Measurements from ENCODE around the gene MIX23. TPM values are rescaled to one million over a fixed set of nuclear protein-coding genes. Genes with fewer than 3 reads are reported as not detected.

Gene MIX23
- total RNA-seq, 1 donor from 2014 or later, result 19.6 TPM

- no peak overlapping the region for H3K4me3 Mint-ChIP-seq (ENCODE audit: unreplicated experiment)
- no peak for TF ChIP-seq CTCF (IDR thresholded peaks at IDR 0.05)
- no peaks in the 10 kb centered on the region for H3K4me1 Mint-ChIP-seq (ENCODE audit: low read depth)
- H3K9me3 Mint-ChIP-seq (ENCODE audit: low read depth), result no peaks in the 10 kb centered on the region
- DNase-seq (ENCODE audit: low spot score), result no peak
- H3K36me3 Mint-ChIP-seq (ENCODE audit: low read depth), result peaks cover 4% of the 10 kb centered on the region
- H3K27me3 Mint-ChIP-seq (ENCODE audit: low read depth), result no peaks in the 10 kb centered on the region
- no peak overlapping the region for H3K27ac Mint-ChIP-seq (ENCODE audit: unreplicated experiment)
Observed at GRCh38 chr3:122403489-122403888, 20.5 kb upstream of the MIX23 start.

- no peaks in the 10 kb centered on the region for H3K9me3 Mint-ChIP-seq (ENCODE audit: low read depth)
- no peak overlapping the region for H3K27ac Mint-ChIP-seq (ENCODE audit: unreplicated experiment)
- H3K36me3 Mint-ChIP-seq (ENCODE audit: low read depth), result peaks cover 3% of the 10 kb centered on the region
- no peak for DNase-seq (ENCODE audit: low spot score)
- H3K4me3 Mint-ChIP-seq (ENCODE audit: unreplicated experiment), result no peak overlapping the region
- H3K27me3 Mint-ChIP-seq (ENCODE audit: low read depth), result no peaks in the 10 kb centered on the region
- TF ChIP-seq CTCF (IDR thresholded peaks at IDR 0.05), result no peak
- peaks cover 8% of the 10 kb centered on the region for H3K4me1 Mint-ChIP-seq (ENCODE audit: low read depth)
Observed at GRCh38 chr3:122398920-122399319, 15.9 kb upstream of the MIX23 start.

- Mint-ChIP-seq H3K27me3 (ENCODE audit: low read depth) (no peaks in the 10 kb centered on the region), H3K27ac (ENCODE audit: unreplicated experiment) (no peak overlapping the region), H3K4me3 (ENCODE audit: unreplicated experiment) (no peak overlapping the region), H3K9me3 (ENCODE audit: low read depth) (no peaks in the 10 kb centered on the region), H3K4me1 (ENCODE audit: low read depth) (peaks cover 13% of the 10 kb centered on the region), H3K36me3 (ENCODE audit: low read depth) (no peaks in the 10 kb centered on the region)
- DNase-seq (ENCODE audit: low spot score), result no peak
- no peak for TF ChIP-seq CTCF (IDR thresholded peaks at IDR 0.05)
Observed at GRCh38 chr3:122397201-122397600, 14.2 kb upstream of the MIX23 start.

- TF ChIP-seq CTCF (IDR thresholded peaks at IDR 0.05), result no peak
- Mint-ChIP-seq H3K4me1 (ENCODE audit: low read depth) (peaks cover 13% of the 10 kb centered on the region), H3K4me3 (ENCODE audit: unreplicated experiment) (no peak overlapping the region), H3K36me3 (ENCODE audit: low read depth) (no peaks in the 10 kb centered on the region), H3K27ac (ENCODE audit: unreplicated experiment) (no peak overlapping the region), H3K9me3 (ENCODE audit: low read depth) (no peaks in the 10 kb centered on the region), H3K27me3 (ENCODE audit: low read depth) (no peaks in the 10 kb centered on the region)
- no peak for DNase-seq (ENCODE audit: low spot score)
Observed at GRCh38 chr3:122396511-122396910, 13.5 kb upstream of the MIX23 start.

GRCh38 chr3:122395582-122395981 lies 12.6 kb upstream of the MIX23 start:
- Mint-ChIP-seq H3K36me3 (ENCODE audit: low read depth) (no peaks in the 10 kb centered on the region), H3K4me1 (ENCODE audit: low read depth) (peaks cover 13% of the 10 kb centered on the region), H3K27ac (ENCODE audit: unreplicated experiment) (no peak overlapping the region), H3K27me3 (ENCODE audit: low read depth) (no peaks in the 10 kb centered on the region), H3K4me3 (ENCODE audit: unreplicated experiment) (no peak overlapping the region), H3K9me3 (ENCODE audit: low read depth) (no peaks in the 10 kb centered on the region)
- no peak for DNase-seq (ENCODE audit: low spot score)
- TF ChIP-seq CTCF (IDR thresholded peaks at IDR 0.05), result no peak

Data from chondrocyte (in vitro differentiated cells).